ENCODE data around the gene APMAP. TPM values are rescaled to one million over a fixed set of nuclear protein-coding genes. Genes with fewer than 3 reads are reported as not detected.

Gene APMAP
- total RNA-seq, 2 experiments from 2014 or later = 27.7 to 28.0 TPM

DNA sequence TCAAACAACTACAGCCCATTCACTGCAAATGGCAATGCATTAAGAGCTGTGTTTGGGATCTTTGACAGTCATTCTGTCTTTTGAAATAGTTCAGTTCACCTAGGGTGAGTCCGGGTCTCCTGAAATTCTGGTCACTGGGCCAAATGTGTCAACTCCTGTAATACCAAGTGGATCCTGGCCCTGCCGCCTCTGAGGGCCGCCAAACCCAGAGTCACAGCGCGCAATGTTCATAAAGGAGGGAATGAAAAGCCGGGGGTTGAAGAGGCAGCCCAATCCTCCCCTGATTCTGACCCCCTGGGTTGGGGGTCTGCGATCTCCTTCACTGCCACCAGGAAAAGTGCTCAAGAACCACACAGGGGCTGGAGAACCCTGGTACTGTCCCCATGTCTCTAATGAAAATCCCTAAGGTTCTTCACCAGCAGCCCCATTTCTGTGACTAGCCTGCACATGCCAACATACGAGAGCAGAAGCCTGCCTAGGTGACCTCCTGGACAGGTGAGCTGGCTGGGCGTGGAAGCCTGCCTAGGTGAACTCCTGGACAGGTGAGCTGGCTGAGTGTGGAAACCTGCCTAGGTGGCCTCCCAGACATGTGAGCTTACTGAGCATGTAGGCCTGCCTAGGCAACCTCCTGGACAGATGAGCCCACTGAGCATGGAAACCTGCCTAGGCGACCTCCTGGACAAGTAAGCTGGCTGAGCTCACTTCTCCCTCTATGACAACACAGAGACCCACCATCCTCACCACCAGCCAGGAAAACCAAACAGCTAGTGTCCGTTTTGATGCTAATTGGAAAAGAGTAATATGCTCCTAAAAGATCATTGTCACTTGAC, 16.1 kb upstream of the APMAP start:
- Histone ChIP-seq H3K79me2 (ENCODE audit: insufficient read depth, low read depth, low read length) (no peaks in the 10 kb centered on the region), H3K4me1 (ENCODE audit: insufficient read depth, low read length, poor library complexity, severe bottlenecking) (no peaks in the 10 kb centered on the region), H3K27ac (ENCODE audit: low read depth, low read length, poor library complexity, severe bottlenecking) (no peak overlapping the region), H3K36me3 (ENCODE audit: insufficient read depth, low read length) (no peaks in the 10 kb centered on the region), H3K9me3 (ENCODE audit: low read length) (no peaks in the 10 kb centered on the region), H3K4me3 (ENCODE audit: low read depth, low read length, poor library complexity, severe bottlenecking) (no peak overlapping the region), H3K4me2 (ENCODE audit: low read length) (no peak overlapping the region), H2AFZ (ENCODE audit: low read length) (no peak overlapping the region), H4K20me1 (ENCODE audit: insufficient read depth, low read length) (no peaks in the 10 kb centered on the region), H3K9me2 (ENCODE audit: insufficient read depth, low read length) (no peaks in the 10 kb centered on the region)
- POLR2A ChIA-PET = interaction anchor here (1.4 kb wide), 1 partner anchor 10 kb away, joined by 5 read pairs; no protein-coding TSS in a partner anchor
- no peak for TF ChIP-seq EZH2phosphoT487 (IDR thresholded peaks at IDR 0.05; ENCODE audit: borderline replicate concordance, low read depth, low read length)
- TF ChIP-seq, protein P1, sequence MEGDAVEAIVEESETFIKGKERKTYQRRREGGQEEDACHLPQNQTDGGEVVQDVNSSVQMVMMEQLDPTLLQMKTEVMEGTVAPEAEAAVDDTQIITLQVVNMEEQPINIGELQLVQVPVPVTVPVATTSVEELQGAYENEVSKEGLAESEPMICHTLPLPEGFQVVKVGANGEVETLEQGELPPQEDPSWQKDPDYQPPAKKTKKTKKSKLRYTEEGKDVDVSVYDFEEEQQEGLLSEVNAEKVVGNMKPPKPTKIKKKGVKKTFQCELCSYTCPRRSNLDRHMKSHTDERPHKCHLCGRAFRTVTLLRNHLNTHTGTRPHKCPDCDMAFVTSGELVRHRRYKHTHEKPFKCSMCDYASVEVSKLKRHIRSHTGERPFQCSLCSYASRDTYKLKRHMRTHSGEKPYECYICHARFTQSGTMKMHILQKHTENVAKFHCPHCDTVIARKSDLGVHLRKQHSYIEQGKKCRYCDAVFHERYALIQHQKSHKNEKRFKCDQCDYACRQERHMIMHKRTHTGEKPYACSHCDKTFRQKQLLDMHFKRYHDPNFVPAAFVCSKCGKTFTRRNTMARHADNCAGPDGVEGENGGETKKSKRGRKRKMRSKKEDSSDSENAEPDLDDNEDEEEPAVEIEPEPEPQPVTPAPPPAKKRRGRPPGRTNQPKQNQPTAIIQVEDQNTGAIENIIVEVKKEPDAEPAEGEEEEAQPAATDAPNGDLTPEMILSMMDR (conservative IDR thresholded peaks at IDR 0.05; ENCODE audit: low read length) = no peak
- DNase-seq (ENCODE audit: low spot score) = no peak
- CTCF ChIA-PET (ENCODE audit: unreplicated experiment) = interaction anchor here (0.8 kb wide), 1 partner anchor 54 kb away, joined by 3 read pairs; no protein-coding TSS in a partner anchor
- intact Hi-C loops (cut with micrococcal nuclease; ENCODE audit: unreplicated experiment) = no loop called here
- BruUV-seq (replicated peaks) = no TSS peak

DNA sequence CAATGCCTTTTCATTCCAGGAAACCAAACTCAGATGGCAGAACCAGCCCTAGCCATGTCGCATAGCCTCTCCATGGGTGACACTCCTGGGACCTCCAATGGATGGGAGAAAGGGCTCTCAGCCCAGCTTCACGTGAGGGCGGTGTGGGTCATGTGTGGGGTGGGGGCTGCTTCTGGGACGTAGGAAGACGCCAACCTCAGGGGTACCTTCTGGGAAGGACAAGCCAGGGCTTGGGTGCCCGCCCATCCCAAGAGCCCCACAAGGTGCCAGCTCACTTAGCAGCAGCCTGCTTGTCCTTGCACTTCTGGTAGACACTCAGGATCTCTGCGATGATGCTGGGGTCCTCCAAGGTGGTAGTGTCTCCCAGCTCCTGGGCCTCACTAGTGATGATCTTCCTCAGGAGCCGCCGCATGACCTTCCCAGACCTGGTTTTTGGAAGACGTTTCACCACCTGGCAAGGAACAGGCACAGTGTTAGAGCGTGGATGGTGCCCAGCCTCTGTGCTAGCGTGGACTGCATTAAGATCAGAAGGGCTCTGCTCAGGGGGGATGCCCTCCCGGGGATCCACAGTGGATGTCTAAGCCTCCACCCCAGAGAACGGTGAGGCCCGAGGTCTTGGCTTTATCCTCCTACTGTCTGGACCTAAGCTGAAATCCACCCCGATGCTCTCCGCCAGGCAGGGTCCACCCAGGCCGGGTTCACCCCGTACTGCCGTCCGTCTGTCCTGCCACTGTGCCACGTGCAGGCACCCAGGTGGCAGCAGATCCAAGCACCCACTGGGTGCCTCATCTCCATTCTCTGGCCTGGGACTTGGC, 15.1 kb upstream of the APMAP start:
- TF ChIP-seq, protein P1 (conservative IDR thresholded peaks at IDR 0.05; ENCODE audit: low read length) = no peak
- no peak for TF ChIP-seq EZH2phosphoT487 (IDR thresholded peaks at IDR 0.05; ENCODE audit: borderline replicate concordance, low read depth, low read length)
- no peaks in the 10 kb centered on the region for H3K79me2 ChIP-seq (ENCODE audit: insufficient read depth, low read depth, low read length)
- no peaks in the 10 kb centered on the region for H3K4me1 ChIP-seq (ENCODE audit: insufficient read depth, low read length, poor library complexity, severe bottlenecking)
- no peak overlapping the region for H3K4me2 ChIP-seq (ENCODE audit: low read length)
- H3K4me3 ChIP-seq (ENCODE audit: low read depth, low read length, poor library complexity, severe bottlenecking) = no peak overlapping the region
- intact Hi-C loops (cut with micrococcal nuclease; ENCODE audit: unreplicated experiment) = no loop called here
- H3K27ac ChIP-seq (ENCODE audit: low read depth, low read length, poor library complexity, severe bottlenecking) = no peak overlapping the region
- no peak overlapping the region for H2AFZ ChIP-seq (ENCODE audit: low read length)
- no TSS peak for BruUV-seq (replicated peaks)
- ChIA-PET POLR2A (interaction anchor here (0.7 kb wide), 1 partner anchor 9 kb away, joined by 3 read pairs; no protein-coding TSS in a partner anchor), CTCF (ENCODE audit: unreplicated experiment) (no interaction called here)
- DNase-seq (ENCODE audit: low spot score) = no peak
- H4K20me1 ChIP-seq (ENCODE audit: insufficient read depth, low read length) = no peaks in the 10 kb centered on the region
- H3K9me3 ChIP-seq (ENCODE audit: low read length) = no peaks in the 10 kb centered on the region
- no peaks in the 10 kb centered on the region for H3K9me2 ChIP-seq (ENCODE audit: insufficient read depth, low read length)
- no peaks in the 10 kb centered on the region for H3K36me3 ChIP-seq (ENCODE audit: insufficient read depth, low read length)
